HG02938 (cell line): ENCODE measurements around the gene LCN9.
"Not testable (repeated sequence)": the region's sequence is repeated elsewhere in the genome, so short reads cannot be mapped to it uniquely, and the experiment has no call there.

Experiments
- ATAC-seq: cut with Tn5 transposase; IDR thresholded peaks from one replicate; pipeline ENCODE4 v1.9.1; 2021; ENCODE audit warnings: mild to moderate bottlenecking, moderate library complexity; ENCODE audit not compliant: unreplicated experiment

Gene LCN9

DNA sequence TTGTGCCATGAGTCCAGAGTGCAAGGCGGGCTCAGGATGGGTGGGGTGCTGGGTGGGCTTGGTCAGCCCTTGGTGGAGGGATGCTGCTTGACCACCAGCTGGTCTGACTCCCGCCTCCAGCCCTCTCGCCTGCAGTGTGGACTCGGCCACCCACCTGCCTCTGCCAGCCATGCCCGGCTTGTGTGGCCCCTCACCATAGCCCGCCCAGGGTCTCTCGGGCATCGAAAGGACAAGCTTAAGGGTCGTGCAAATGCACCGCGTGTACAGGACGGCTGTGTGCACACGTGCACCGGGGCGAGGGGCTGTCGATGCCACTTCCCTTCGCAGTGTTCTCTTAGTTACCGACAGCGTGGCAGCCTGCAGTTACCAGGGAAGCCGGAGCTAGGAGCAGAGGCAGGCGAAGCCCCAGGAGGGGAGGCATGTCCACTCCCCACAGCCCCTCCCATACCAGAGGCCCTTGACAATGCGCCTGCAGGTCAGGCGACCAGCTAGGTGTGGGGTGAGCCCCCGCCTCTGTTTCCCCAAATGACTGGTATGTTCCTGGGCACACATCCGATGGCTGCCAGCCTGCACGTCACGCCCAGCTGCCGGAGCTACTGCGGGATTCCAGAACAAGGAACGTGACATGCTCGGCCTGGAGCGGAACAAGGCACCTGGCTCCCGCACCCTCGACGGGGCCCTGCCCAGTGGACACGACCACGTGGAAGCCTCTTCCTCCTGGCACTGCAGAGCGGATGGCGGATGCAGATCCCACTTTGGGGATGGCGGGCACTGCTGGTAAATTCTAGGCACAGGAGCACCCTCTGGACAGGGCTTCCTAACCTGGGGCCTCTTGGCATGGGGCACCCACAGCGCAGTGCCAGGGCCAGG lies 7.8 kb downstream of the LCN9 start:
- no peak for ATAC-seq

- ATAC-seq = no peak
These were observed 8.5 kb downstream of the LCN9 start for GRCh38 chr9:135671591-135672041.

DNA sequence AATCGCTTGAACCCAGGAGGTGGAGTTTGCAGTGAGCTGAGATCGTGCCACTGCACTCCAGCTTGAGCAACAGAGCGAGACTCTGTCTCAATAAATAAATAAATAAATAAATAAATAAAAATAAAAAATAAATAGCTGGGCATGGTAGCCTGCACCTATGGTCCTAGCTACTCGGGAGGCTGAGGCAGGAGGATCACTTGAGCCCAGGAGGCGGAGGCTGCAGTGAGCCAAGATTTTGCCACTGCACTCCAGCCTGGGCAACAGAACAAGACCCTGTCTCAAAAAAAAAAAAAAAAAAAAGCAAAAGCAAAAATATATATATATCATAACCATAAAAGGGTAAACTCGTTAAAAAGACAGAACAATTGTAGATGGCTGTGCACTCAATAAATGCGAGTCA lies 9.7 kb downstream of the LCN9 start:
- ATAC-seq = not testable (repeated sequence)

- ATAC-seq = no peak
These were observed 10.8 kb downstream of the LCN9 start for GRCh38 chr9:135673941-135674340.

DNA sequence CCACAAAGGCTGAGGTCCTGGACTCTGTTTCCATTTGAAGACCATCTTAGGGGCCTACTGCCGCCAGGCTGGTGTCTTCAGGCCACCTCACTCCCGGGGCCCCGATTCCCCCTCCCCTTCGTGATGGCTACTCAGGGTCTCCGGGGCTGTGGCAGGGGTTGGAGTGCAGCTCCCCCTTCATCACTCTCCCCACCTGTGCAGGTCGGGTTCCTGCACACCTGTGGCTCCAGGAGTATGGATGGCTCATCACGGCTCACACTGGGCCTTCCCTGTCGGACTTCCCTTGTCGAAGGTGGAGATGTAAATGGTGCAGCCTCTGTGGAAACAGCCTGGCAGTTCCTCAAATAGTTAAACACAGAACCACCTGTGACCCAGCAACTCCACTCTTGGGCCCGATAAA lies 11.9 kb downstream of the LCN9 start:
- ATAC-seq = no peak

GRCh38 chr9:135676891-135677290 lies 13.8 kb downstream of the LCN9 start:
- no peak for ATAC-seq

DNA sequence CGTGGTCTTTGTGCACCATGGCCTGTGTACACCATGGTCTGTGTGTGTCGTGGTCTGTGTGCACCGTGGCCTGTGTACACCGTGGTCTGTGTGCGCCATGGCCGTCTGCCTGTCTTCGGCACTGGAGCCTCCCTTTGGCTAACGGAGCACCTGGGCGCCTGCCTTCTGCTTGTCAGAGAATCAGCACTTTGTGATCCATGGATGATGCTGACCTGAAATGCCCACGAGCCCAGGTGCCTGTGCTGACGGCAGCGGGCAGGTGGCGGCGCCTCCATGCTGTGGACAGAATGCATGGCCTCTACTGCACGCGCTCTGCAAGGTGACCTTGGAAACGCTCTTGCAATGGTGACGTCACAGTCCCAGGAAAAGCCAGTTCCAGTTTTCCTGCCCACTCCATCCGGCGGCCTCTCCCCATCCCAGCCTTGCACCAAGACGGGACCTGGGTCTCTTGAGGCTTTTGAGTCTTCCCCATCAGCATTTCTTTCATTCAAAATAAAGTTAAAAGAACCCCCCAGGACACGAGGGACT lies 14.6 kb downstream of the LCN9 start:
- no peak for ATAC-seq

DNA sequence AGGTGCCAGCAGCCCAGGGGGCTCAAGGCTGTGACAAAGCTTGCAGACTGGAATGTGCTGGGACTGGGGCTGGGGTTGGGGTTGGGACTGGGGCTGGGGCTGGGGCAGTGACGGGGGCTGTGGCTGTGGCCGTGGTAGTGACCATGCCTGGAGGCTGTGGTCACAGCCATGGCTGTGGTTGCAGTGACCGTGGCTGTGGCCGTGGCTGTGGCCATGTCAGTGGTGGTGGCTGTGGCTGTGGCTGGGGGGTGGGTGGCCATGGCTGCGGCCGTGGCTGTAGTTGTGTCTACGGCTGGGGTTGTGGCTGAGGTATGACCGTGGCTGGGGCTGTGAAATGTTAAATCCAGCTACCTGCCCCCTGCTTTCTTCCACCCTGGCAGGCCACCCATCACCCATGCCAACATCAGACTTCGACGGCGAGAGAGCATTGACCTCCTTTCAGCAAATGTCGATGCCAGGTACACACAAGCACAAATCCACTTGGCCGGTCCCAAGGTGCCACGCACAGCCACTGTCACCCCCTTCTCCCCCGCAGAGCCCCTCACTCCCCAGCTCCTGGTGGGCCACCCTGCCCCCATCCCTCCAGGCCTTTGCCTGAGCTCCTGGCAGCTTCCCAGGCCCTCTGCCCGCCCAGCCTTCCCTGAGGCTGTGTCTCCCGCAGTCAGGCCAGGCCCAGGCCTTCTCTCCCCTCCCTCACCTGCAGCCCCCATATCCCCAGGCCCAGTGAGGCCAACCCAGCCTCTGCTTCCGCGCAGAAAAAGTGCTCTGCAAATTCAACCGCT lies 15.3 kb downstream of the LCN9 start:
- ATAC-seq = no peak

DNA sequence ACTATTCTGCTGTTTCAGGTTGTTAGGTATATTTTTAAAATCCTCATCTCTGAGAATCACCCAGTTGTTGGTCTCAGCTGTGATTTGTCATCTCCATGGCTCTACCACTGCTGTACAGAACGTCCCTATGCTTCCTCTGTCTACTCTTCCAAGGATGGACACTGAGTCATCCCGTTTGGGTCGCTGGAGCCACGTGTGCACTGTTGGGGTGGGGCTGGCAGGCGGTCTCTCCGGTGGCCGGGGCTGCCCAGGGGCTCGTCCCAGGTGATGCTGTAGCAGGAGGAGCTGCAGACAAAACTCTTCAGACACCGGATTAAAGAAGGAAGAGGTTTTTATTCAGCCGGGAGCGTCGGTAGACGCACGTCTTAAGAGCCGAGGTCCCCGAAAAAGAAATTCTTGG lies 16.9 kb downstream of the LCN9 start:
- ATAC-seq = no peak

DNA sequence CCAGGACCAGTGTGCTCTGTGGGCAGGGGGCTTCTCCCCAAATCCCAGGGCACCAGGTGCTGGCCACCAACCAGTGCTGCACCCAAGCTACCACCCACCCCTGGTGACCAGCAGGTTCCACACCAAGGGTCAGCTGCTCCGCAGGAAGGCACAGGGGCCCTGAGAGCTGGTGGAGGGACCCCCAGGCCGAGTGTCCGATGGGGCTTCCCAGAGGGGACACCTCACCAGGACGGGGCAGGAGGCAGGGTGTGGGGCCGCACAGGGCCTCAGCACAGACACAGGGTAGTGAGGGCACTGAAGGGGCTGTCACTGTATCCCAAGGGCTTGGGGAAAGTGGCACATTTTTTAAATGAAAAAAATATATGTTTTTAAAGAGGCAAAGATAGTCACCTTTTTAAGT lies 18.1 kb downstream of the LCN9 start:
- ATAC-seq = no peak

GRCh38 chr9:135683401-135684034 lies 20.4 kb downstream of the LCN9 start:
- no peak for ATAC-seq

GRCh38 chr9:135684691-135685090 lies 21.6 kb downstream of the LCN9 start:
- no peak for ATAC-seq

DNA sequence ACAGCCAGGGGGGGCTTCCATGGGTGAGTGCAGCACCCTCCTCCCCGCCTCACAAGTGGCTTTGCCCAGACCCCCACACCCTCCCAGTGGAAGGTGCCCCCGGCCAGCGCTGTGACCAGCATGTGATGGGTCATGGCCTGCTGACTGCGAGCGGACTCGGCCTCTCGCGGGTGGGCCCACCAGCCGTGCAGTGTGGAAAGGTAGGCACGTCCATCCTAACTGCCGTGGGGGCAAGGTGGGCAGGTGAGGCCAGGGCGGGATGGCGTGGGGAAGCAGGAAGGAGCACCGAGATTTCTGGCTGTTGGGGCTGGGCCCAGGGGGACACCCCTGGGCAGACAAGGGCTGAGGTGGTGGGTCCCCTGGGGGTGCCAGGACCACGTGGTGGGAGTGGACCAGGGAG lies 24.1 kb downstream of the LCN9 start:
- ATAC-seq = no peak

DNA sequence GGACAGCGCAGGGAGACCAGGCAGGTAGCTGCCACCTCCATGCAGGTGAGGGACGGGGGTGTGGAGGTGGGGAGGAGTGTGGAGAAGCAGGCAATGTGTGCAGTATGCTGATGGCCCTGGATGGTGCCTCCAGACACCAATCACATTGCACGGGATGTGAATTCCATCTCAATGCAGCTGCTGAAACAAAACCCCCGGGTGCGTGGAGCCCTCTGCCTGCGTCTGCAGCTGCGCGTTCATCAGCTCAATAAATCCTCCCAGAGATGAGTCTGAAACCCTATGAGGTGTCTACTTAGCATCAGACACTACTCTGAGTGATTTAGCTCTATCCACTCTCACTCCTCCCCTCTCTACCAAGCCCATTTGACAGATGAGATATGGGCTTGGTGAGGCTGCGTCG lies 25.9 kb downstream of the LCN9 start:
- no peak for ATAC-seq

DNA sequence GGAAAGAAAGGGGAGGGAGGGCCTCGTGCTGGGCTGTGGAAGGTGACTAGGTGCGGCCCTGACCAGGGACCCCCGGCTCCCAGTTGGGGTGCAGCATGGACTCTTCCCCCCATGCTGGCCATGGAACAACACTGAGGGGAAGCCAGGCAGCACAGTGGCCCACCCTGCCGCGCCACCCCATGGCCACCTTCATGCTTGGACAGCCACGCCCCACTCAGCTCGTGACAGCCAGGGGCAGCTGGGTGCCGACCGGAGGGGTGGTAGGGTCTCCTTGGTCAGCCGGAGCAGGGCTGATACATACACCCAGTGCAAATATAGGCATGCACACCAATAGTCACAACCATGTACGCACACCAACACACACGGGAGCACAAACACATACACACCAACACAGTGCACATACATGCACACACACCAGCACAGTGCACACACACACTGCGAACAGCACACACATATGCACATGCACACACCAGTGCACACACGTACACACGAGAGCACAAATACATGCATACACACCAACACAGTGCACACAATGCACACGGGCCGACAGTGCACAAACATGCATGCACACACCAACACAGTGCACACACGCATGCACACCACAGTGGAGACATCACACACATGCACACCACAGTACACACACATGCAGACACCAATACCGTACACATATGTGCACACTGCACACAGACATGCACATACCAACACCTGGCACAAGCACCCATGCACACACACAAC lies 27.9 kb downstream of the LCN9 start:
- ATAC-seq = no peak

GRCh38 chr9:135692410-135692809 lies 29.3 kb downstream of the LCN9 start:
- ATAC-seq = no peak

GRCh38 chr9:135693265-135693664 lies 30.2 kb downstream of the LCN9 start:
- ATAC-seq = no peak

GRCh38 chr9:135693771-135694170 lies 30.7 kb downstream of the LCN9 start:
- ATAC-seq = no peak

GRCh38 chr9:135694414-135694813 lies 31.3 kb downstream of the LCN9 start:
- ATAC-seq = no peak

- no peak for ATAC-seq
These were observed 31.9 kb downstream of the LCN9 start for GRCh38 chr9:135695036-135695435.

DNA sequence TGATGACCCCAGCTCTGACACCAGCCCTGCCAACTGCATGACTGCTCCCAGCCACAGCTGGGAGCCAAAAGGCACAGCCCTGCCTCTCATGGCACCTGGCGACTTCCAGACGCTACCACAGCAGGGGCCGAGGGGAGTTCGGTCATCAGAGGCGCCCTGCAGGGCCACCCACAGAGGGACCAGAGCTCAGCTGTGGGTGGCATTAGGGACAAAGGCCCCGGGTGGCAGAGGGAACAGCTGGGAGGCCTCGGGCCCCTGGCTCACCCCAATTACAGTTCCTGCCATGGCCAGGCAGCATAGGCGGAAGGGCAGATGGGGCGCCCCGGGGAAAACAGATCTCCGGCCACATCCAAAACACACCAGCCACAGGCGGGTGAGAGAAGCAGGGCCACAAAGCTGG lies 32.5 kb downstream of the LCN9 start:
- ATAC-seq = no peak
